8988T (cell line): Measurements from ENCODE around the gene PICK1.

ENCODE experiments used
- DNase-seq: peaks from one replicate; pipeline ENCODE4 v3.0.0; 2011

Gene PICK1

GRCh38 chr22:38056969-38057891 is at the start of gene PICK1:
TSS of gene PICK1 (plus strand) at chr22:38057404. CDS start at chr22:38057810, 406 bp downstream.
- peak; percentile 84 for DNase-seq

GRCh38 chr22:38009000-38009806 is 48.0 kb upstream of the PICK1 start:
- no peak for DNase-seq

- DNase-seq = no peak
These were observed 44.6 kb upstream of the PICK1 start for GRCh38 chr22:38012604-38013072.

GRCh38 chr22:38014083-38014482 is 43.1 kb upstream of the PICK1 start:
- no peak for DNase-seq

- no peak for DNase-seq
These were observed 40.7 kb upstream of the PICK1 start for GRCh38 chr22:38016182-38017151.

GRCh38 chr22:38017272-38017920 is 39.8 kb upstream of the PICK1 start:
- DNase-seq = no peak

GRCh38 chr22:38017939-38018885 is 39.0 kb upstream of the PICK1 start:
- no peak for DNase-seq

- DNase-seq = no peak
These were observed 38.0 kb upstream of the PICK1 start for GRCh38 chr22:38018938-38019827.

GRCh38 chr22:38021206-38021605 is 36.0 kb upstream of the PICK1 start:
- DNase-seq = no peak

GRCh38 chr22:38023045-38023444 is 34.2 kb upstream of the PICK1 start:
- DNase-seq = no peak

- no peak for DNase-seq
These were observed 31.7 kb upstream of the PICK1 start for GRCh38 chr22:38025514-38025913.

- DNase-seq = no peak
These were observed 30.8 kb upstream of the PICK1 start for GRCh38 chr22:38026130-38027111.

GRCh38 chr22:38027487-38027886 is 29.7 kb upstream of the PICK1 start:
- DNase-seq = no peak

GRCh38 chr22:38028344-38029130 is 28.7 kb upstream of the PICK1 start:
- DNase-seq = no peak

GRCh38 chr22:38029370-38029769 is 27.8 kb upstream of the PICK1 start:
- DNase-seq = no peak

GRCh38 chr22:38029901-38030300 is 27.3 kb upstream of the PICK1 start:
- DNase-seq = no peak

- DNase-seq = no peak
These were observed 26.7 kb upstream of the PICK1 start for GRCh38 chr22:38030311-38031133.
